ENCODE results near the gene CTNS. TPM values are rescaled to one million over a fixed set of nuclear protein-coding genes. Genes with fewer than 3 reads are reported as not detected.
A peak's percentile ranks its signal among the peaks of the same experiment; 100 is the strongest.

The CTNS gene
- polyA plus RNA-seq, 4 donors: 5.4 to 19.7 (median 7.0) TPM

GRCh38 chr17:3681057-3681456 is 44.5 kb downstream of the CTNS start:
- H3K4me3 ChIP-seq (ENCODE audit: low read depth in 1 of 3, low read length in 3 of 3): no peak overlapping the region
- DNase-seq: no peak
- H3K4me1 ChIP-seq (ENCODE audit: control insufficient read depth in 3 of 3, insufficient read depth in 2 of 3, low read depth in 1 of 3, low read length in 2 of 3): no peaks in the 10 kb centered on the region
- peaks cover 0 to 17% (median 2%) of the 10 kb centered on the region in 3 donors for H3K27me3 ChIP-seq (ENCODE audit: control insufficient read depth in 3 of 3, insufficient read depth in 3 of 3, low read length in 3 of 3)
- 83 to 87% (median 86%) methylated on average over 12 of the region's 12 CpGs for WGBS, 3 donors
- H3K27ac ChIP-seq (ENCODE audit: low read depth in 1 of 3, low read length in 2 of 3): no peak overlapping the region
- no peaks in the 10 kb centered on the region for H3K9me3 ChIP-seq (ENCODE audit: control insufficient read depth in 2 of 2, insufficient read depth in 1 of 2, low read depth in 1 of 2, low read length in 1 of 2)
- no peak for FAIRE-seq
- H3K36me3 ChIP-seq (ENCODE audit: control insufficient read depth in 3 of 3, insufficient read depth in 2 of 3, low read depth in 1 of 3, low read length in 3 of 3): no peaks in the 10 kb centered on the region

GRCh38 chr17:3681565-3681964 is 45.0 kb downstream of the CTNS start:
- H3K4me3 ChIP-seq (ENCODE audit: low read depth in 1 of 3, low read length in 3 of 3): no peak overlapping the region
- H3K27me3 ChIP-seq (ENCODE audit: control insufficient read depth in 3 of 3, insufficient read depth in 3 of 3, low read length in 3 of 3): peaks cover 0 to 17% (median 2%) of the 10 kb centered on the region in 3 donors
- H3K36me3 ChIP-seq (ENCODE audit: control insufficient read depth in 3 of 3, insufficient read depth in 2 of 3, low read depth in 1 of 3, low read length in 3 of 3): no peaks in the 10 kb centered on the region
- no peaks in the 10 kb centered on the region for H3K4me1 ChIP-seq (ENCODE audit: control insufficient read depth in 3 of 3, insufficient read depth in 2 of 3, low read depth in 1 of 3, low read length in 2 of 3)
- H3K9me3 ChIP-seq (ENCODE audit: control insufficient read depth in 2 of 2, insufficient read depth in 1 of 2, low read depth in 1 of 2, low read length in 1 of 2): no peaks in the 10 kb centered on the region
- 76 to 84% (median 80%) methylated on average over 20 of the region's 20 CpGs for WGBS, 3 donors
- no peak for DNase-seq
- no peak for FAIRE-seq
- no peak overlapping the region for H3K27ac ChIP-seq (ENCODE audit: low read depth in 1 of 3, low read length in 2 of 3)

- no peaks in the 10 kb centered on the region for H3K4me1 ChIP-seq (ENCODE audit: control insufficient read depth in 3 of 3, insufficient read depth in 2 of 3, low read depth in 1 of 3, low read length in 2 of 3)
- DNase-seq (no peak), FAIRE-seq (no peak)
- no peak overlapping the region for H3K27ac ChIP-seq (ENCODE audit: low read depth in 1 of 3, low read length in 2 of 3)
- peaks cover 0 to 17% (median 2%) of the 10 kb centered on the region in 3 donors for H3K27me3 ChIP-seq (ENCODE audit: control insufficient read depth in 3 of 3, insufficient read depth in 3 of 3, low read length in 3 of 3)
- H3K9me3 ChIP-seq (ENCODE audit: control insufficient read depth in 2 of 2, insufficient read depth in 1 of 2, low read depth in 1 of 2, low read length in 1 of 2): no peaks in the 10 kb centered on the region
- 87 to 96% (median 89%) methylated on average over 12 of the region's 12 CpGs for WGBS, 3 donors
- no peak overlapping the region for H3K4me3 ChIP-seq (ENCODE audit: low read depth in 1 of 3, low read length in 3 of 3)
- no peaks in the 10 kb centered on the region for H3K36me3 ChIP-seq (ENCODE audit: control insufficient read depth in 3 of 3, insufficient read depth in 2 of 3, low read depth in 1 of 3, low read length in 3 of 3)
These were observed 45.5 kb downstream of the CTNS start for GRCh38 chr17:3682033-3682432.

GRCh38 chr17:3683054-3683511 is 46.5 kb downstream of the CTNS start:
- peak; percentile 19 to 55 for DNase-seq
- no peaks in the 10 kb centered on the region for H3K4me1 ChIP-seq (ENCODE audit: control insufficient read depth in 3 of 3, insufficient read depth in 2 of 3, low read depth in 1 of 3, low read length in 2 of 3)
- 27 to 31% (median 28%) methylated on average over 10 of the region's 10 CpGs for WGBS, 3 donors
- no peak for FAIRE-seq
- no peak overlapping the region for H3K27ac ChIP-seq (ENCODE audit: low read depth in 1 of 3, low read length in 2 of 3)
- H3K9me3 ChIP-seq (ENCODE audit: control insufficient read depth in 2 of 2, insufficient read depth in 1 of 2, low read depth in 1 of 2, low read length in 1 of 2): no peaks in the 10 kb centered on the region
- H3K27me3 ChIP-seq (ENCODE audit: control insufficient read depth in 3 of 3, insufficient read depth in 3 of 3, low read length in 3 of 3): peaks cover 0 to 19% (median 2%) of the 10 kb centered on the region in 3 donors
- H3K4me3 ChIP-seq (ENCODE audit: low read depth in 1 of 3, low read length in 3 of 3): no peak overlapping the region
- H3K36me3 ChIP-seq (ENCODE audit: control insufficient read depth in 3 of 3, insufficient read depth in 2 of 3, low read depth in 1 of 3, low read length in 3 of 3): no peaks in the 10 kb centered on the region

- WGBS, 3 donors: 9 to 39% (median 30%) methylated on average over 8 to 13 of the region's 13 CpGs
- FAIRE-seq: no peak
- H3K4me1 ChIP-seq (ENCODE audit: control insufficient read depth in 3 of 3, insufficient read depth in 2 of 3, low read depth in 1 of 3, low read length in 2 of 3): no peaks in the 10 kb centered on the region
- no peaks in the 10 kb centered on the region for H3K36me3 ChIP-seq (ENCODE audit: control insufficient read depth in 3 of 3, insufficient read depth in 2 of 3, low read depth in 1 of 3, low read length in 3 of 3)
- H3K27ac ChIP-seq (ENCODE audit: low read depth in 1 of 3, low read length in 2 of 3): no peak overlapping the region
- H3K4me3 ChIP-seq (ENCODE audit: low read depth in 1 of 3, low read length in 3 of 3): no peak overlapping the region
- peaks cover 0 to 23% (median 2%) of the 10 kb centered on the region in 3 donors for H3K27me3 ChIP-seq (ENCODE audit: control insufficient read depth in 3 of 3, insufficient read depth in 3 of 3, low read length in 3 of 3)
- no peaks in the 10 kb centered on the region for H3K9me3 ChIP-seq (ENCODE audit: control insufficient read depth in 2 of 2, insufficient read depth in 1 of 2, low read depth in 1 of 2, low read length in 1 of 2)
- no peak for DNase-seq
These were observed 48.6 kb downstream of the CTNS start for GRCh38 chr17:3685174-3685573.

- H3K27ac ChIP-seq (ENCODE audit: low read depth in 1 of 3, low read length in 2 of 3): no peak overlapping the region
- H3K4me3 ChIP-seq (ENCODE audit: low read depth in 1 of 3, low read length in 3 of 3): no peak overlapping the region
- H3K9me3 ChIP-seq (ENCODE audit: control insufficient read depth in 2 of 2, insufficient read depth in 1 of 2, low read depth in 1 of 2, low read length in 1 of 2): no peaks in the 10 kb centered on the region
- no peak for FAIRE-seq
- H3K27me3 ChIP-seq (ENCODE audit: control insufficient read depth in 3 of 3, insufficient read depth in 3 of 3, low read length in 3 of 3): peaks cover 0 to 33% (median 0%) of the 10 kb centered on the region in 3 donors
- 45 to 46% (median 45%) methylated on average over 19 of the region's 19 CpGs for WGBS, 3 donors
- no peaks in the 10 kb centered on the region for H3K4me1 ChIP-seq (ENCODE audit: control insufficient read depth in 3 of 3, insufficient read depth in 2 of 3, low read depth in 1 of 3, low read length in 2 of 3)
- no peak for DNase-seq
- no peaks in the 10 kb centered on the region for H3K36me3 ChIP-seq (ENCODE audit: control insufficient read depth in 3 of 3, insufficient read depth in 2 of 3, low read depth in 1 of 3, low read length in 3 of 3)
These were observed 51.5 kb downstream of the CTNS start for GRCh38 chr17:3688027-3688553.

- 68 to 77% (median 74%) methylated on average over 11 to 14 of the region's 14 CpGs for WGBS, 3 donors
- Histone ChIP-seq H3K4me3 (ENCODE audit: low read depth in 1 of 3, low read length in 3 of 3) (no peak overlapping the region), H3K4me1 (ENCODE audit: control insufficient read depth in 3 of 3, insufficient read depth in 2 of 3, low read depth in 1 of 3, low read length in 2 of 3) (no peaks in the 10 kb centered on the region), H3K27ac (ENCODE audit: low read depth in 1 of 3, low read length in 2 of 3) (no peak overlapping the region), H3K36me3 (ENCODE audit: control insufficient read depth in 3 of 3, insufficient read depth in 2 of 3, low read depth in 1 of 3, low read length in 3 of 3) (no peaks in the 10 kb centered on the region), H3K9me3 (ENCODE audit: control insufficient read depth in 2 of 2, insufficient read depth in 1 of 2, low read depth in 1 of 2, low read length in 1 of 2) (no peaks in the 10 kb centered on the region), H3K27me3 (ENCODE audit: control insufficient read depth in 3 of 3, insufficient read depth in 3 of 3, low read length in 3 of 3) (peaks cover 0 to 37% (median 0%) of the 10 kb centered on the region in 3 donors)
- no peak for FAIRE-seq
- DNase-seq: no peak
These were observed 52.3 kb downstream of the CTNS start for GRCh38 chr17:3688852-3689261.

- H3K4me1 ChIP-seq (ENCODE audit: control insufficient read depth in 3 of 3, insufficient read depth in 2 of 3, low read depth in 1 of 3, low read length in 2 of 3): no peaks in the 10 kb centered on the region
- FAIRE-seq (no peak), DNase-seq (no peak)
- no peaks in the 10 kb centered on the region for H3K9me3 ChIP-seq (ENCODE audit: control insufficient read depth in 2 of 2, insufficient read depth in 1 of 2, low read depth in 1 of 2, low read length in 1 of 2)
- WGBS, 3 donors: 82 to 89% (median 85%) methylated on average over 41 to 44 of the region's 44 CpGs
- no peak overlapping the region for H3K27ac ChIP-seq (ENCODE audit: low read depth in 1 of 3, low read length in 2 of 3)
- no peak overlapping the region for H3K4me3 ChIP-seq (ENCODE audit: low read depth in 1 of 3, low read length in 3 of 3)
- H3K36me3 ChIP-seq (ENCODE audit: control insufficient read depth in 3 of 3, insufficient read depth in 2 of 3, low read depth in 1 of 3, low read length in 3 of 3): no peaks in the 10 kb centered on the region
- H3K27me3 ChIP-seq (ENCODE audit: control insufficient read depth in 3 of 3, insufficient read depth in 3 of 3, low read length in 3 of 3): peaks cover 0 to 36% (median 0%) of the 10 kb centered on the region in 3 donors
These were observed 52.9 kb downstream of the CTNS start for GRCh38 chr17:3689262-3690093.
